Neural cell (in vitro differentiated cells): ENCODE data around the gene VARS1. TPM values are rescaled to one million over a fixed set of nuclear protein-coding genes. Genes with fewer than 3 reads are reported as not detected.

Source experiments
- H2AFZ ChIP-seq: fragments of 200-600, 300-800 bp; sonication (generic), shearing (Covaris generic); 2 replicates; pipeline ENCODE4 v1.6.0; 2014; ENCODE audit warnings: low read depth, mild to moderate bottlenecking, antibody characterized with exemption, low read length, moderate library complexity
- H3F3A ChIP-seq: fragments of 200-600 bp; shearing (Covaris generic); 2 replicates; pipeline ENCODE4 v1.6.1; 2016; ENCODE audit warnings: mild to moderate bottlenecking, moderate library complexity, mixed read lengths, antibody characterized with exemption, low read length; ENCODE audit not compliant: insufficient read depth, poor library complexity, severe bottlenecking
- H3K27ac ChIP-seq: fragments of 200-600, 300-800 bp; sonication (generic), shearing (Covaris generic); 2 replicates; pipeline ENCODE4 v1.5.1; 2014; ENCODE audit warnings: mild to moderate bottlenecking, low read length, moderate library complexity
- H3K27me3 ChIP-seq: fragments of 300-800, 200-600 bp; sonication (generic), shearing (Covaris generic); 2 replicates; pipeline ENCODE4 v1.6.0; 2014; ENCODE audit warnings: mild to moderate bottlenecking, low read depth, low read length, moderate library complexity; ENCODE audit not compliant: insufficient read depth
- H3K36me3 ChIP-seq: fragments of 300-800, 200-600 bp; sonication (generic), shearing (Covaris generic); 2 replicates; pipeline ENCODE4 v1.5.1; 2014; ENCODE audit warnings: mild to moderate bottlenecking, antibody characterized with exemption, low read length, moderate library complexity; ENCODE audit not compliant: insufficient read depth
- H3K4me2 ChIP-seq: fragments of 300-800, 200-600 bp; sonication (generic), shearing (Covaris generic); 2 replicates; pipeline ENCODE4 v1.6.0; 2014; ENCODE audit warnings: mild to moderate bottlenecking, low read length
- H3K4me3 ChIP-seq: fragments of 300-800, 200-600 bp; sonication (generic), shearing (Covaris generic); 2 replicates; pipeline ENCODE4 v1.5.1; 2014; ENCODE audit warnings: mild to moderate bottlenecking, low read length, moderate library complexity
- H3K79me2 ChIP-seq: fragments of 200-600 bp; shearing (Covaris generic); replicated peaks from 2 replicates; pipeline ENCODE4 v1.6.0; 2014; ENCODE audit warnings: mild to moderate bottlenecking, low read length, moderate library complexity; ENCODE audit not compliant: insufficient read depth
- H3K9ac ChIP-seq: fragments of 300-800, 200-600 bp; sonication (generic), shearing (Covaris generic); 2 replicates; pipeline ENCODE4 v1.6.1; 2016; ENCODE audit warnings: mild to moderate bottlenecking, low read length, mixed read lengths
- H3K9me2 ChIP-seq: fragments of 200-600 bp; shearing (Covaris generic); 2 replicates; pipeline ENCODE4 v1.6.1; 2016; ENCODE audit warnings: mild to moderate bottlenecking, low read length, mixed read lengths; ENCODE audit not compliant: insufficient read depth
- H3K9me3 ChIP-seq: fragments of 200-600, 300-800 bp; sonication (generic), shearing (Covaris generic); 2 replicates; pipeline ENCODE4 v1.6.1; 2016; ENCODE audit warnings: mild to moderate bottlenecking, mixed run types, low read length, moderate library complexity, mixed read lengths
- H4K20me1 ChIP-seq: fragments of 200-600 bp; shearing (Covaris generic); 2 replicates; pipeline ENCODE4 v1.6.1; 2016; ENCODE audit warnings: mild to moderate bottlenecking, mixed run types; ENCODE audit not compliant: insufficient read depth
- CTCF ChIP-seq: fragments of 450-650 bp; IDR thresholded peaks from 2 replicates; pipeline ENCODE4 v1.5.1; 2014; ENCODE audit warnings: antibody characterized with exemption, mild to moderate bottlenecking, moderate library complexity; ENCODE audit not compliant: poor library complexity, severe bottlenecking
- EP300 ChIP-seq: fragments of 450-650 bp; conservative IDR thresholded peaks from 2 replicates; pipeline ENCODE4 v1.6.1; 2014; ENCODE audit warnings: antibody characterized with exemption, mild to moderate bottlenecking, moderate library complexity; ENCODE audit not compliant: poor library complexity, severe bottlenecking
- EZH2 ChIP-seq: fragments of 200-600, 300-800 bp; shearing (Covaris generic), sonication (generic); IDR thresholded peaks from 2 replicates; pipeline ENCODE4 v1.6.1; 2014; ENCODE audit warnings: antibody characterized with exemption, low read length, borderline replicate concordance, mild to moderate bottlenecking; ENCODE audit not compliant: insufficient read depth, poor library complexity, severe bottlenecking
- MXI1 ChIP-seq: fragments of 450-650 bp; conservative IDR thresholded peaks from 2 replicates; pipeline ENCODE4 v1.6.1; 2014; ENCODE audit warnings: antibody characterized with exemption, mild to moderate bottlenecking; ENCODE audit not compliant: poor library complexity, severe bottlenecking
- POLR2AphosphoS5 ChIP-seq: IDR thresholded peaks from 2 replicates; pipeline ENCODE4 v1.6.1; 2012
- SMC3 ChIP-seq: fragments of 450-650 bp; conservative IDR thresholded peaks from 2 replicates; pipeline ENCODE4 v1.6.1; 2014; ENCODE audit warnings: antibody characterized with exemption, mild to moderate bottlenecking, moderate library complexity; ENCODE audit not compliant: poor library complexity
- TAF1 ChIP-seq: IDR thresholded peaks from 2 replicates; pipeline ENCODE4 v1.6.1; 2012; ENCODE audit warnings: low read depth
- polyA plus RNA-seq: library from polyadenylated mRNA; depleted of rRNA; stranded (reverse); fragments of >200 nt; gene quantifications from 2 replicates; pipeline ENCODE4 v1.2.3, GENCODE V29; 2014

VARS1 gene
- polyA plus RNA-seq, 1 donor from 2014 or later = 40.9 TPM

- H3F3A ChIP-seq = no peaks in the 10 kb centered on the region
- no peaks in the 10 kb centered on the region for H3K36me3 ChIP-seq
- no peak overlapping the region for H2AFZ ChIP-seq
- H4K20me1 ChIP-seq = no peaks in the 10 kb centered on the region
- no peak overlapping the region for H3K4me2 ChIP-seq
- no peaks in the 10 kb centered on the region for H3K9me3 ChIP-seq
- H3K27ac ChIP-seq = no peak overlapping the region
- peaks cover 18% of the 10 kb centered on the region for H3K79me2 ChIP-seq
- H3K9ac ChIP-seq = no peak overlapping the region
- TF ChIP-seq SMC3 (peak; percentile 52), TAF1 (no peak), CTCF (peak; percentile 66)
- H3K9me2 ChIP-seq = no peaks in the 10 kb centered on the region
- H3K4me3 ChIP-seq = no peak overlapping the region
- no peaks in the 10 kb centered on the region for H3K27me3 ChIP-seq
Measured at GRCh38 chr6:31791324-31792089, 4.0 kb downstream of the VARS1 start.

- Histone ChIP-seq H3K9me2 (no peaks in the 10 kb centered on the region), H3K9me3 (no peaks in the 10 kb centered on the region), H3K4me2 (no peak overlapping the region), H3K4me3 (no peak overlapping the region), H3K9ac (no peak overlapping the region), H3K79me2 (no peaks in the 10 kb centered on the region), H2AFZ (no peak overlapping the region), H3F3A (no peaks in the 10 kb centered on the region), H3K27me3 (no peaks in the 10 kb centered on the region), H3K36me3 (peaks cover 15% of the 10 kb centered on the region), H4K20me1 (no peaks in the 10 kb centered on the region), H3K27ac (no peak overlapping the region)
- no peak for TF ChIP-seq SMC3
- TF ChIP-seq TAF1 = no peak
Measured at GRCh38 chr6:31785475-31785874, 10.1 kb downstream of the VARS1 start.

- H3K79me2 ChIP-seq = no peaks in the 10 kb centered on the region
- no peaks in the 10 kb centered on the region for H4K20me1 ChIP-seq
- H3K4me3 ChIP-seq = no peak overlapping the region
- peaks cover 20% of the 10 kb centered on the region for H3K36me3 ChIP-seq
- H3K9me2 ChIP-seq = no peaks in the 10 kb centered on the region
- no peaks in the 10 kb centered on the region for H3K27me3 ChIP-seq
- H3K9ac ChIP-seq = no peak overlapping the region
- no peak overlapping the region for H3K4me2 ChIP-seq
- H3F3A ChIP-seq = no peaks in the 10 kb centered on the region
- no peak overlapping the region for H2AFZ ChIP-seq
- no peak overlapping the region for H3K27ac ChIP-seq
- TF ChIP-seq MXI1 (no peak), TAF1 (no peak), EZH2 (no peak), POLR2AphosphoS5 (no peak), CTCF (no peak), EP300 (no peak)
- no peaks in the 10 kb centered on the region for H3K9me3 ChIP-seq
Measured at GRCh38 chr6:31784098-31784925, 11.2 kb downstream of the VARS1 start.
